Chondrocyte (in vitro differentiated cells): ENCODE results near the gene PRPSAP1. TPM values are rescaled to one million over a fixed set of nuclear protein-coding genes. Genes with fewer than 3 reads are reported as not detected.

Source experiments
- DNase-seq: peaks from one replicate; pipeline ENCODE4 v3.0.0; 2021; ENCODE audit warnings: mixed read lengths, low spot score
- H3K27ac Mint-ChIP-seq: one replicate; pipeline ENCODE4 v1.8.0; 2021; ENCODE audit warnings: mild to moderate bottlenecking, moderate library complexity, mixed read lengths; ENCODE audit not compliant: unreplicated experiment
- H3K27me3 Mint-ChIP-seq: 2 replicates; pipeline ENCODE4 v1.8.0; 2021; ENCODE audit warnings: low read depth, mixed read lengths
- H3K36me3 Mint-ChIP-seq: 2 replicates; pipeline ENCODE4 v1.8.0; 2021; ENCODE audit warnings: low read depth, mixed read lengths
- H3K4me1 Mint-ChIP-seq: 2 replicates; pipeline ENCODE4 v1.8.0; 2021; ENCODE audit warnings: low read depth, mild to moderate bottlenecking, mixed read lengths
- H3K4me3 Mint-ChIP-seq: one replicate; pipeline ENCODE4 v1.8.0; 2021; ENCODE audit warnings: mild to moderate bottlenecking, moderate library complexity, mixed read lengths; ENCODE audit not compliant: unreplicated experiment
- H3K9me3 Mint-ChIP-seq: 2 replicates; pipeline ENCODE4 v1.8.0; 2021; ENCODE audit warnings: low read depth, mixed read lengths
- CTCF ChIP-seq: fragments of 200-600 bp; sonication (generic); IDR thresholded peaks from 2 replicates; pipeline ENCODE4 v1.5.0; 2021; ENCODE audit warnings: antibody characterized with exemption, mild to moderate bottlenecking, moderate library complexity
- long read RNA-seq: library from polyadenylated mRNA; stranded (forward); transcript quantifications from one replicate; pipeline ENCODE4 v2.0.0, GENCODE V29; 2021
- total RNA-seq: library from RNA; stranded (reverse); gene quantifications from 3 replicates; pipeline ENCODE4 v1.2.1, GENCODE V29; 2021

The PRPSAP1 gene, protein sequence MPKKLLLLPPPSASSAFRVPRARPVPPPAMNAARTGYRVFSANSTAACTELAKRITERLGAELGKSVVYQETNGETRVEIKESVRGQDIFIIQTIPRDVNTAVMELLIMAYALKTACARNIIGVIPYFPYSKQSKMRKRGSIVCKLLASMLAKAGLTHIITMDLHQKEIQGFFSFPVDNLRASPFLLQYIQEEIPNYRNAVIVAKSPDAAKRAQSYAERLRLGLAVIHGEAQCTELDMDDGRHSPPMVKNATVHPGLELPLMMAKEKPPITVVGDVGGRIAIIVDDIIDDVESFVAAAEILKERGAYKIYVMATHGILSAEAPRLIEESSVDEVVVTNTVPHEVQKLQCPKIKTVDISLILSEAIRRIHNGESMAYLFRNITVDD
- 41.4 to 59.0 TPM (median 55.3 TPM) in 3 replicates for total RNA-seq
- long read RNA-seq, transcript PRPSAP1-206 (10 exons, 3,660 nt) = major isoform, 104 of 139 reads
- long read RNA-seq, partial matches to known transcripts = 4 of 139 reads
- long read RNA-seq, other reads (novel, unspliced or antisense) = 31 of 139 reads

DNA sequence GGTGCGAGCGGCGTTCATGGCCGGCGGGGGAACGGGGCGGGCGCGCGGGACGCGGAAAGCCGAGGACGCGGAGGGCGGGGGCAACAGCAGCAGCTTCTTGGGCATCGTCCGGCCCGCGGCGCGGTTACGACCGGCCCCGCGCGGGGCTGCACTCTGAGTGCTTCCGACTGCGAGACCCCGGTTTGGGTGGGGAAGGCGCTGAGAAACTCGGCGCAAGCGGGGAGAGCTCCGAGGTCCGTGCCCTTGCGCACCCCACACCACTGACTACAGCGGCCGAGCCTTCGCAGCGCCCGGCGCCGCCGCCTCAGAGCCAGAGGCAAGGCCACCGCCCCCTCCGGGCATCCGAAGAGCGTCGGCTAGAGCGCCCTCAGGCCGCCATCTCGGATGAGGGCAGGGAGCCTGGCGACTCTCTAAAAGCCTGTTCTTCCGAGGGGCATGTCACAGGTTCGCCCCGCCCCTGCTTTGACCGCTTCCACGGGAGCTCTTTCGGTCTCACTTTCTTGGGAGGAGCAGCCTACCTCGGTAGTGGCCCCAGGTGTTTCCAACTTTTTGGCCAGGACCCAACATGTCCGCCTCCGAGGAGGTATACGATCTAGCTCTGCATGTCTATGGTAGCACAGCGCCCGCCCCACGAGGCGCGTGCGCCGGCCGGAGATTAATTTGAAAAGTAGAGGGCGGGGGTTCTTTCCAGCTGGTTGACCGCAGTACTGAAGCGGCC is at the start of gene PRPSAP1:
Gene PRPSAP1, minus strand, starts transcription at position 318 of the 718 bp plus-strand sequence. Its CDS starts 213 bp downstream, at position 105.
- H3K36me3 Mint-ChIP-seq = no peaks in the 10 kb centered on the region
- no peak for DNase-seq
- peak; percentile 72 for TF ChIP-seq CTCF
- peak within 1 kb of the TSS; percentile 96 for H3K27ac Mint-ChIP-seq
- H3K4me1 Mint-ChIP-seq = peaks cover 27% of the 10 kb centered on the region
- no peaks in the 10 kb centered on the region for H3K9me3 Mint-ChIP-seq
- no peaks in the 10 kb centered on the region for H3K27me3 Mint-ChIP-seq
- H3K4me3 Mint-ChIP-seq = peak within 1 kb of the TSS; percentile 88

DNA sequence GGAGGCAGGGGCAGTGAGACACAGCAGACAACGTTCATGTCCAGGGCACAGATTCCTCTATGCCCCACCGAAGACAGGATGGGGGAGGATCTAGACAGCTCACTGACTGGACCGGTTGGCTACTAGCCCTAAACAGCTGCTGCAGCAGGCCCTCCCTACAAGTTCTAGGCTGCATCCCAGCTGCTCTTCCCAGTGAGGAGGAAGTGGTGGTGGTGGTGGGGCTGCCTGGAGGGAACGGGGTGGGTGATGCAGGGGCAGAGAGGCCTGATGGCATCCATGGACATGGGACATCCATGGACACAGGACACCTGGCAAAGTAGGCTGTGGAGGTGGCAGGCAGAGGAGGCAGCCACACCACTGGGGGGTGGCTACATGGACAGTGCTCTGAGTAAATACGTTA is 49.0 kb upstream of the PRPSAP1 start:
- H3K27me3 Mint-ChIP-seq = no peaks in the 10 kb centered on the region
- H3K9me3 Mint-ChIP-seq = no peaks in the 10 kb centered on the region
- no peak overlapping the region for H3K4me3 Mint-ChIP-seq
- DNase-seq = no peak
- H3K27ac Mint-ChIP-seq = no peak overlapping the region
- H3K4me1 Mint-ChIP-seq = peaks cover 7% of the 10 kb centered on the region
- TF ChIP-seq CTCF = no peak
- H3K36me3 Mint-ChIP-seq = peaks cover 36% of the 10 kb centered on the region

- H3K27me3 Mint-ChIP-seq = no peaks in the 10 kb centered on the region
These were observed 45.8 kb upstream of the PRPSAP1 start for GRCh38 chr17:76399175-76400172.

DNA sequence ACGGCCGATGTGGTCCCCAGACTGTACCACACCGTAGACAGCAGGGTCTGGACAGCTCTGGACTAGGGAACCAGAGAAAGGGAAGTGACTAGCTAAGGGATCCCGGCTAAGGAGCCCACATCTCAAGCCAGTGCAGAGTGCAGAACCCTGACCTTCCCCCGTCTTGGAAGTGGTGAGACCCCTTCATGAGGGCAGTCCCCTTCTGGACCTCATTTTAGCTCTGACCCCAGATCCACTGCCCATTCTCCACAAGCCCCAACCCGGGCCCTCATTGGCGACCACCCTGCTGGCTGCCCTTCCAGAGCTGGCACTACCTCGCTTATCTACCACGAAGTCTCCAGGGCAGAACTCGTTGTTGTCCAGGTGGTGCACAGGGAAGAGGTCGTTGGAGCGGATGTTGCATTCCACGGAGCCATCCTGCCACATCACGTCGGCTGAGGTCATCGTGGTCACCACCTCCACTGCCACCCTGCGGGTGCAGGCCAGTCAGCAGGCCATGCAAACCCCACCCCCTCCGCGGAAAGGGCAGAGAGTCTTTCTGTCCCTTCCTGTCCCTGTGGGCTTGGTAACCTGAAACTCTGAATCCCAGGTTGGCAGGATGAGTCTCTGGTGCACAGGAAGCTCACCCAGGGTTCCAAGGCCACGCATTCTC is 44.9 kb upstream of the PRPSAP1 start:
- peak; percentile 90 for DNase-seq
- no peaks in the 10 kb centered on the region for H3K9me3 Mint-ChIP-seq
- H3K27me3 Mint-ChIP-seq = no peaks in the 10 kb centered on the region
- H3K4me3 Mint-ChIP-seq = no peak overlapping the region
- H3K36me3 Mint-ChIP-seq = peaks cover 39% of the 10 kb centered on the region
- H3K4me1 Mint-ChIP-seq = no peaks in the 10 kb centered on the region
- no peak for TF ChIP-seq CTCF
- H3K27ac Mint-ChIP-seq = no peak overlapping the region

More at GRCh38 chr17:76399175-76400172, 45.8 kb upstream of the PRPSAP1 start:
- peaks cover 41% of the 10 kb centered on the region for H3K36me3 Mint-ChIP-seq
- H3K27ac Mint-ChIP-seq = no peak overlapping the region
- no peak for TF ChIP-seq CTCF
- no peaks in the 10 kb centered on the region for H3K9me3 Mint-ChIP-seq
- no peak for DNase-seq
- no peaks in the 10 kb centered on the region for H3K4me1 Mint-ChIP-seq
- H3K4me3 Mint-ChIP-seq = no peak overlapping the region
